Stimulated activated CD4-positive, alpha-beta T cell treated with anti-CD3 and anti-CD28 coated beads, Interleukin-4, amount 100 ng/mL, for 24 hours (primary cell): ENCODE measurements around the gene DGKH.
A peak's percentile ranks its signal among the peaks of the same experiment; 100 is the strongest.
"Not testable (repeated sequence)": the region's sequence is repeated elsewhere in the genome, so short reads cannot be mapped to it uniquely, and the experiment has no call there.

ENCODE experiments used
- DNase-seq: peaks from one replicate; pipeline ENCODE4 v3.0.0-alpha.2; 2020

Gene DGKH

GRCh38 chr13:42073683-42074082 is 25.2 kb downstream of the DGKH start:
- DNase-seq: no peak

GRCh38 chr13:42075517-42075916 is 27.1 kb downstream of the DGKH start:
- DNase-seq: no peak

GRCh38 chr13:42076309-42076713 is 27.9 kb downstream of the DGKH start:
- no peak for DNase-seq

DNA sequence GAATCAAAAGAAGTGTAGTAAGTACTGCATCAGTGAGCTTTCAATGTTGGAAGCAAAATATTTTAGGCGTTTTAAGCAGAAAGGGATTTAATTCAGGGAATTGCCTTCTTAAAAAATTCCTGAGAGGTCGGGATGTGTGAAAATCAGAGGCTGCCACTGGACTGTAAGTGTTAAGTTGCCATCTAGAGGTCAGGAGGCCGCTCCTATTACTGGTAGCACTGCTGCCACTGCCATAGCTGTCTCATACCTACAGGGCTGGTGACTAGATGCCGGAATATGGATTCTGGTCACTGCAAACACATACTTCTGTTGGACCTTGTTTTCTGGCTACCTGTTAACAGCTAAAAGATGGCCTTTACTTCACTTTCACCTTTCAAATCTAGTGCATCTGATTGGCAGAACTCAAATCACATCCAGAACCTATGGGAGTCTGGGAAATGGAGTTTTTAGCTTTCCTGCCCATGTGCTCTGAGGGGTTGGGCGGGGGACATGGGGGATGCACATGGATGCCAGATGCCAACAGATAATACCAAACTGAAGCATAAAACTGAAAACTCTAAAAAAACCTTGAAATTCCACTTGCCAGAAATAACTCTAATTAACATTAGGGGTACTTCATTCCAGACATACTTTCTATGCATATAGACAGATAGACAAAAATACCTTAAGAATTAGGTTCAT is 29.8 kb downstream of the DGKH start:
- DNase-seq: no peak

- DNase-seq: no peak
Measured at GRCh38 chr13:42083138-42083770, 34.8 kb downstream of the DGKH start.

- DNase-seq: no peak
Measured at GRCh38 chr13:42084722-42085121, 36.3 kb downstream of the DGKH start.

GRCh38 chr13:42086582-42086981 is 38.1 kb downstream of the DGKH start:
- DNase-seq: no peak

DNA sequence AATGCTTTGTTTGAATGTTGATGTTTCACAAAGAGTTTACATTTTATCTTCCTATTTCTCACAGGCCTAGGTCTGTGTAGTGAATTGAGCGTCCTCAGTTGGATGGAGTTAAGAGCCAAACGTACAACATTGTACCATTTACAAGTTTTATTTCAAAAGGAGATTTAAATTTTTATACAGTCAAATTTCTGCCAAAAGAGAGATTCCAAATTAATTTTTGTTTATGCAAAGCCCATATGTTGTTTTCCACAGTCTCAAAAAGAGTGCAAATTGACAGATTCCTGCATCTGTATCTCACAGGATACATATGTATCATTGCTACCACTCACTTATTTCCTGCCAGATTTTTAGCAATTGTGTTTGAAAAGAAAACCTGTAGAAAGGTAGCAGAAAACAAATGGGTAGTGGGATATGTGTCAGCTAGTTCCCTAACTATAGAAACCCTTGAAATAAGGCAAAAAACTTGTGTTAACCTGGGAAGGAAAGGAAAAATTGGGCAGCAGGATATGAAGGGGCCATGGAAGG is 46.1 kb downstream of the DGKH start:
- no peak for DNase-seq

- DNase-seq: not testable (repeated sequence)
Measured at GRCh38 chr13:42096222-42096621, 47.8 kb downstream of the DGKH start.

DNA sequence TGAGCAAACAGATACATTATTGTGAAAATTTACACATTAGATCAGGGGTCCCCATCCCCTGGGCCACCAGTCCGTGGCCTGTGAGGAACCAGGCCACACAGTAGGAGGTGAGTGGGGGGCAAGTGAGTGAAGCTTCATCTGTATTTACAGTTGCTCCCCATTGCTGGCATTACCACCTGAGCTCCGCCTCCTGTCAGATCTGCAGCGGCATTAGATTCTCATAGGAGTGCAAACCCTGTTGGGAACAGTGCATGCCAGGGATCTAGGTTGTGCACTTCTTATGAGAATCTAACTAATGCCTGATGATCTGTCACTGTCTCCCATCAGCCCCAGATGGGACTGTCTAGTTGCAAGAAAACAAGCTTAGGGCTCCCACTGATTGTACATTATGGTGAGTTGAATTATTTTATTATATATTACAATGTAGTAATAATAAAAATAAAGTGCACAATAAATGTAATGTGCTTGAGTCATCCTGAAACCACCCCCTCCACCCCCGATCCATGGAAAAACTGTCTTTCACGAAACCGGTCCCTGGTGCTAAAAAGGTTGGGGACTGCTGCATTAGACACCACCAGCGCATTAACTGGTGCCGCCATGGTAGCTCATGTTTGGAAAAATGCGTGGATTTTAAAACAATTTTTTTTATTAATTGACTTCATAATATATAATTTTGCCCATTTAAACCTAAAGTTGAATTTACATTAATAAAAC is 51.7 kb downstream of the DGKH start:
- DNase-seq: no peak

GRCh38 chr13:42100960-42101359 is 52.5 kb downstream of the DGKH start:
- no peak for DNase-seq

- DNase-seq: no peak
Measured at GRCh38 chr13:42101821-42102585, 53.6 kb downstream of the DGKH start.

GRCh38 chr13:42102961-42103865 is 54.8 kb downstream of the DGKH start:
- no peak for DNase-seq

GRCh38 chr13:42106998-42107397 is 58.5 kb downstream of the DGKH start:
- DNase-seq: no peak

GRCh38 chr13:42107421-42107820 is 59.0 kb downstream of the DGKH start:
- no peak for DNase-seq

DNA sequence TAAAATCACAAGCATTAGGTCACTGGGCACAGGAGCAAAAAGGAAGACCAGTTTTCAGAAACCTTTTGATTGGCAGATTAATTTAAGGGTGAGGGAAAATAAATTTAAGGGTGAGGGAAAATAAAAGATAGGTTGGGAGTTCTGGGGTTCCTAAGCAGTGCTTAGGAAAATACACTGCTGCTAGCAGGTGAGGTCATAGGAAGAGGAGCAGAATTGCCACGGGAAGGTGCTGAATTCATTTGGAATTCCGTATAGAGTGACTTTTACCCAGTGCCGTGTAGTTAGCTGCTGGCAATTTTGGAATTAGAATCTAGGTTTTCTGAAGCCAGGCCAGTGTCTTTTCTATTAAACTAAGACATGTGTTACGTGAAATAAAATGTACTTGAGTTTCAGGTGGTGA is 59.8 kb downstream of the DGKH start:
- DNase-seq: no peak

- DNase-seq: no peak
Measured at GRCh38 chr13:42109957-42110356, 61.5 kb downstream of the DGKH start.

DNA sequence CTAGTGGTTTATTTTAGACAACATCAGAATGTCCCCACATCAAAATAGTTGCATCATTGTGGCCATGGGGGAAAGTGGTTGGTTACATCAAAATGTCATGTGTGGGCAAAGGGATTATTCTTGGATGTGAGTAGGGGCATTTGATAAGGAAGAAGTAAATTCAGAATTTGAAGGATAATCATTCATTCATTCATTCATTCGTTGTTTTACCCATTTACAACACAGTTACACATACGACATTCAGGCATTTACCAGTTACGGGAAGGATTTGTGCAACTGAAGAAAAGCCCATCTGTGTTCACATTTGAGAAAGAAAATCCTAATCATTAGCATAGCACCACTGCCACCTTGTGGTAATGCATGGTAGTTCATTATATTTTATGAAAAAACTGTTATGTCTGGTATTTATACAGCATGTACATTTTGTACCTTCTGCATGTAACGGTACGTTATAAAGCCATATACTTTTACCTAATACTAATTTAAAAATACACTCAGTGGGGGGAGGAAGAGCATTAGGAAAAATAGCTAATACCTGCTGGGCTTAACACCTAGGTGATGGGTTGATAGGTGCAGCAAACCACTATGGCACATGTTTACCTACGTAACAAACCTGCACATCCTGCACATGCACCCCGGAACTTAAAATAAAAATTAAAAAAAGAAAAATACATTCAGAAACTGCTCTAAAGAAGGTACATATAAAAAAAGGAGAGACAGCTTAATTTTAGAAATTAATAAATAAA is 62.1 kb downstream of the DGKH start:
- DNase-seq: peak; percentile 47

DNA sequence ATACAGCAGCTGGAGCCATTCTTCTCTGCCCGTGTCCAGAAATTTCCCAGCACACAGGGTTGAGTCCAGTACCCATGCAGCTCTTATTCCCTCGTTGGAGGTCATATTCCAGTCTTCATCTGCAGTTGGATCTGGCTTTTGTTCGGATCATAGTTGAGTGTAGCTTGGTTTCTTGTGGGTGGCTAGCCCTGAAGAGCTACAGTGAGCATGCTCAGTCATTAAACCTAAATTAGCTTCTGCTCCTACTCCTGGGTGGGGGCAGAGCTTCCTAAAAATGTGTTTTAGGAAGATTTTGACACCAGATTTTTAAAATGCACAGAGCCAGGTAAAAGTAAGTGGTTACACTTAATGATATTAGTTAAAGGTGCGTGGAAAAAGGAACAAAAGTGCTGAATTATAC is 64.4 kb downstream of the DGKH start:
- no peak for DNase-seq

GRCh38 chr13:42113478-42113877 is 65.0 kb downstream of the DGKH start:
- no peak for DNase-seq

GRCh38 chr13:42114278-42114677 is 65.8 kb downstream of the DGKH start:
- no peak for DNase-seq
